IPS-15b (cell line): Measurements from ENCODE around the gene MZF1.
"Not testable (repeated sequence)": the region's sequence is repeated elsewhere in the genome, so short reads cannot be mapped to it uniquely, and the experiment has no call there.

Source experiments
- H3K27me3 ChIP-seq: one replicate; pipeline ENCODE4 v1.6.1; 2013; ENCODE audit warnings: low read length; ENCODE audit not compliant: control insufficient read depth, insufficient read depth
- H3K36me3 ChIP-seq: one replicate; pipeline ENCODE4 v1.6.1; 2013; ENCODE audit warnings: low read length; ENCODE audit not compliant: control insufficient read depth, insufficient read depth
- H3K4me1 ChIP-seq: one replicate; pipeline ENCODE4 v1.6.1; 2013; ENCODE audit warnings: mild to moderate bottlenecking, low read length; ENCODE audit not compliant: control insufficient read depth, insufficient read depth
- H3K4me3 ChIP-seq: one replicate; pipeline ENCODE4 v1.5.1; 2013; ENCODE audit warnings: low read depth, low read length
- H3K9ac ChIP-seq: one replicate; pipeline ENCODE4 v1.6.1; 2013; ENCODE audit warnings: low read depth, mild to moderate bottlenecking, low read length
- H3K9me3 ChIP-seq: one replicate; pipeline ENCODE4 v1.6.1; 2013; ENCODE audit warnings: mild to moderate bottlenecking, low read length; ENCODE audit not compliant: control insufficient read depth, insufficient read depth

Gene MZF1

DNA sequence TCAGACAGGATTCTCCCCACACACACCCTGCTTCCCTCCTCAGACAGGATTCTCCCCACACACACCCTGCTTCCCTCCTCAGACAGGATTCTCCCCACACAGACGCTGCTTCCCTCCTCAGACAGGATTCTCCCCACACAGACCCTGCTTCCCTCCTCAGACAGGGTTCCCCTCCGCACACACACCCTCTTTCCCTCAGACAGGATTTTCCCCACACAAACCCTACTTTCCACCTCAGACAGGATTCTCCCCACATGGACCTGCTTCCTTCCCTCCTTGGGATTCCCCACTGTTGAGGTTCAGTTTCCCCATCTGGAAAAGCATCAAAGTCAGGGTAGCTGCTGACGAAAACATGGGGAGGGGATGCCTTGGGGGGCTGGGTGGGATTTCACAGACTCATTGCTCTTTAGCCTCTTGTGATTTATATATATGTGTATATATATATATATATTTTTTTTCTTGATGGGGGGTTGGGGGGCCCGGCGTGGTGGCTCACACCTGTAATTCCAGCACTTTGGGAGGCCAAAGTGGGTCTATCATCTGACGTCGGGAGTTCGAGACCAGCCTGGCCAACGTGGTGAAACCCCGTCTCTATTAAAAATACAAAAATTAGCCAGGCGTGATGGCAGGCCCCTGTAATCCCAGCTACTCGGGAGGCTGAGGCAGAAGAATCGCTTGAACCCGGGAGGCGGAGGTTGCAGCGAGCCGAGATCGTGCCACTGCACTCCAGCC, 30.3 kb downstream of the MZF1 start:
- H3K36me3 ChIP-seq, result peaks cover 22% of the 10 kb centered on the region
- H3K9ac ChIP-seq, H3K4me3 ChIP-seq, H3K4me1 ChIP-seq, H3K9me3 ChIP-seq: not testable (repeated sequence)
- peaks cover 30% of the 10 kb centered on the region for H3K27me3 ChIP-seq

DNA sequence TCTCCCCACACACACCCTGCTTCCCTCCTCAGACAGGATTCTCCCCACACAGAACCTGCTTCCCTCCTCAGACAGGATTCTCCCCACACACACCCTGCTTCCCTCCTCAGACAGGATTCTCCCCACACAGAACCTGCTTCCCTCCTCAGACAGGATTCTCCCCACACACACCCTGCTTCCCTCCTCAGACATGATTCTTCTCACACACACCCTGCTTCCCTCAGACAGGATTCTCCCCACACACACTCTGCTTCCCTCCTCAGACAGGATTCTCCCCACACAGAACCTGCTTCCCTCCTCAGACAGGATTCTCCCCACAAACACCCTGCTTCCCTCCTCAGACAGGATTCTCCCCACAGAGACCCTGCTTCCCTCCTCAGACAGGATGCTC, 34.0 kb downstream of the MZF1 start:
- H3K36me3 ChIP-seq, H3K4me1 ChIP-seq, H3K9me3 ChIP-seq: not testable (repeated sequence)
- Histone ChIP-seq H3K4me3 (peak overlapping the region; percentile 67), H3K9ac (peak overlapping the region; percentile 83), H3K27me3 (peaks cover 30% of the 10 kb centered on the region)

- H3K36me3 ChIP-seq, result no peaks in the 10 kb centered on the region
- H3K9ac ChIP-seq, result peak overlapping the region; percentile 83
- H3K9me3 ChIP-seq, result no peaks in the 10 kb centered on the region
- peaks cover 2% of the 10 kb centered on the region for H3K4me1 ChIP-seq
- peaks cover 32% of the 10 kb centered on the region for H3K27me3 ChIP-seq
- H3K4me3 ChIP-seq, result peak overlapping the region; percentile 67
These were observed 34.6 kb downstream of the MZF1 start for GRCh38 chr19:58538257-58539168.

GRCh38 chr19:58536852-58537798, 36.0 kb downstream of the MZF1 start:
- H3K9me3 ChIP-seq, result no peaks in the 10 kb centered on the region
- H3K36me3 ChIP-seq, result no peaks in the 10 kb centered on the region
- peaks cover 25% of the 10 kb centered on the region for H3K27me3 ChIP-seq
- no peak overlapping the region for H3K9ac ChIP-seq
- H3K4me1 ChIP-seq, result peaks cover 2% of the 10 kb centered on the region
- H3K4me3 ChIP-seq, result peak overlapping the region; percentile 67

DNA sequence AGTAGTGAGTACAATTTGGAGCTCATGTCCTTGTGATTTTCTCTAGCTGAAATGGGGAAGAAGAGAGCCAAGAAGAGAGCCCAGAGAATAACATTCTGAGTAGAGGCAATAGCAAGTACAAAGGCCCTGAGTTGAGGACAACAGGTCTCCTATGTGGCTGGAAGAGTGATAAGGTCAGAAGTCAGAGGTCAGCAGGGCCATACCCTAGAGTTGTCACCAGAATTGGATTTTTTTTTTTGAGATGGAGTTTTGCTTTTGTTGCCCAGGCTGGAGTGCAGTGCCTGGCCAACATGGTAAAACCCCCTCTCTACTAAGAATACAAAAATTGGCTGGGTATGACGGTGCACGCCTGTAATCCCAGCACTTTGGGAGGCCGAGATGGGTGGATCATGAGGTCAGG, 37.3 kb downstream of the MZF1 start:
- Histone ChIP-seq H3K4me1 (peaks cover 2% of the 10 kb centered on the region), H3K27me3 (peaks cover 16% of the 10 kb centered on the region), H3K4me3 (no peak overlapping the region), H3K36me3 (no peaks in the 10 kb centered on the region), H3K9ac (no peak overlapping the region), H3K9me3 (no peaks in the 10 kb centered on the region)

DNA sequence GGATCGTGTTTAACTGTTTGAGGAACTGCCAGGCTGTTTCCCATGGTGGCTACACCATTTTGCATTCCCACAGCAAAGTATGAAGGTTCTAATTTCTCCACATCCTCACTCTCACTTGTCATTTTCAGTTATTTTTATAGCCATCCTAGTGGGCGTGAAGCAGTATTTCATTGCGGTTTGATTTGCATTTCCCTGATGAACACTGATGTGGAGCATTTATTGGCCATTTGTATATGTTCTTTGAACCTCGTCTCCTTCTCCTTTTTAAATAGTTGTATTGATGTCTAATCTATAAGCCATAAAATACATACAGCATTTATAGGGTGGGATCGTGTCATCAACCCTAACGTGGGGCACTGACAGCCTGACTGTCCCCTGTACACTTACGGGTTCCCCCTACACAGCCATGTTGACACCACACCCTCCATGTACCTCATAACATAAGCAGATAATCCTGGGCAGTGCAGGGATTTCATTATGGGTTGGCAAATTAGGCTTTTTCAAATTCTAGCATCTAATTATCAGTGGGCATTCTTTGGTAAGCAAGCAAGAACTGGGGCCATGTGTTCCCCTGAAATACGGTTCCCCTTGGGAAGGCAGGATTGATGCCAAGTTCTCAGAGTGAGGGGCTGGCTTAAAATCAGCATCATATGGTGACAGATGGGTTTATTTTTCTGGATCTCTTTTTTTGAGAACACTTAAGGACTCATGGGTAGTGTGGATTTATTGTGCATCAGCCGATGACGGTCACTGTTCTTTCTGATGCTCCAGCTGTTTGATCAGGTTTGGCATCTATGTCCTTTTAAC, 41.9 kb downstream of the MZF1 start:
- no peaks in the 10 kb centered on the region for H3K4me1 ChIP-seq
- peaks cover 2% of the 10 kb centered on the region for H3K27me3 ChIP-seq
- H3K9me3 ChIP-seq, result no peaks in the 10 kb centered on the region
- H3K36me3 ChIP-seq, result no peaks in the 10 kb centered on the region
- no peak overlapping the region for H3K4me3 ChIP-seq
- no peak overlapping the region for H3K9ac ChIP-seq

- Histone ChIP-seq H3K9me3 (no peaks in the 10 kb centered on the region), H3K4me3 (no peak overlapping the region), H3K9ac (no peak overlapping the region), H3K27me3 (peaks cover 2% of the 10 kb centered on the region), H3K36me3 (no peaks in the 10 kb centered on the region), H3K4me1 (peaks cover 3% of the 10 kb centered on the region)
These were observed 43.7 kb downstream of the MZF1 start for GRCh38 chr19:58529405-58529804.

DNA sequence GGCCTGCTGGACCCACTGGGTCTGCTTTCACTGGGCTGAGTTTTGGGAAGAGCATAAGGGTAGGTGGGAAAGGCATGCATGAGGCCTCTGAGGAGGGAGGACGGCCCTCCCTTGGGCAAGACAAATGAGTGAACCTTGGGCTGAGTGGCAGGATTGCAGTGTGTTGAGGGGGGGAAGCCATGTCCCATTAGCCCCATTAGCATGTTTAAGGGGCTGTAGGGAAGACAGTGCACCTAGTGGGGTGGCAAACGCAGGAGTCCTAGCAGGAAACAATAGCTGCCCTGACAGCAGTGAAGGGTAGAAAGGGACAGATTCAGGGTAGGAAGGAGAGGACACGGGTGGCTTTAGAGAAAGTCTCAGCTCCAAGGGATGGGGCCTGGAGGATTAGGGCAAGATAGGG, 50.4 kb downstream of the MZF1 start:
- no peaks in the 10 kb centered on the region for H3K27me3 ChIP-seq
- no peaks in the 10 kb centered on the region for H3K36me3 ChIP-seq
- no peaks in the 10 kb centered on the region for H3K9me3 ChIP-seq
- no peak overlapping the region for H3K9ac ChIP-seq
- no peak overlapping the region for H3K4me3 ChIP-seq
- H3K4me1 ChIP-seq, result peaks cover 12% of the 10 kb centered on the region

GRCh38 chr19:58521651-58522050, 51.5 kb downstream of the MZF1 start:
- Histone ChIP-seq H3K27me3 (no peaks in the 10 kb centered on the region), H3K36me3 (peaks cover 6% of the 10 kb centered on the region), H3K4me3 (no peak overlapping the region), H3K9me3 (no peaks in the 10 kb centered on the region), H3K9ac (no peak overlapping the region), H3K4me1 (peaks cover 12% of the 10 kb centered on the region)

GRCh38 chr19:58520257-58520599, 52.9 kb downstream of the MZF1 start:
- H3K4me1 ChIP-seq, result peaks cover 13% of the 10 kb centered on the region
- H3K9ac ChIP-seq, result peak overlapping the region; percentile 94
- H3K36me3 ChIP-seq, result peaks cover 12% of the 10 kb centered on the region
- H3K4me3 ChIP-seq, result peak overlapping the region; percentile 91
- H3K27me3 ChIP-seq, result no peaks in the 10 kb centered on the region
- no peaks in the 10 kb centered on the region for H3K9me3 ChIP-seq
